HCT116 (cell line): ENCODE measurements around the gene SOCS3.

Source experiments
- EZH2 ChIP-seq: fragments of 200-600 bp; sonication (generic); IDR thresholded peaks from 2 replicates; pipeline ENCODE4 v1.6.1; 2017; ENCODE audit warnings: antibody characterized with exemption, mixed run types
- EZH2phosphoT487 ChIP-seq: fragments of 200-600 bp; IDR thresholded peaks from 2 replicates; pipeline ENCODE4 v1.6.1; 2018; ENCODE audit warnings: antibody characterized with exemption, borderline replicate concordance
- POLR2AphosphoS5 ChIP-seq: IDR thresholded peaks from 2 replicates; pipeline ENCODE4 v1.6.1; 2011; ENCODE audit warnings: mild to moderate bottlenecking, low read depth, low read length, moderate library complexity
- RAD21 ChIP-seq: IDR thresholded peaks from 2 replicates; pipeline ENCODE4 v1.6.1; 2012; ENCODE audit warnings: low read depth, mild to moderate bottlenecking
- TF ChIP-seq, protein P1 (sequence below), 3 experiments: fragments of 200-600 bp in 1 of 3; sonication (generic) in 1 of 3; IDR thresholded peaks in 2 of 3; conservative IDR thresholded peaks in 1 of 3; 2 replicates each; pipeline ENCODE4 v1.5.1; 2012 to 2017; ENCODE audit warnings: low read depth in 2 of 3, low read length in 2 of 3, antibody characterized with exemption in 1 of 3, borderline replicate concordance in 1 of 3, control low read depth in 1 of 3, mild to moderate bottlenecking in 1 of 3, mixed read lengths in 1 of 3, mixed run types in 1 of 3, moderate library complexity in 1 of 3; ENCODE audit not compliant: insufficient read depth in 1 of 3

DNA sequence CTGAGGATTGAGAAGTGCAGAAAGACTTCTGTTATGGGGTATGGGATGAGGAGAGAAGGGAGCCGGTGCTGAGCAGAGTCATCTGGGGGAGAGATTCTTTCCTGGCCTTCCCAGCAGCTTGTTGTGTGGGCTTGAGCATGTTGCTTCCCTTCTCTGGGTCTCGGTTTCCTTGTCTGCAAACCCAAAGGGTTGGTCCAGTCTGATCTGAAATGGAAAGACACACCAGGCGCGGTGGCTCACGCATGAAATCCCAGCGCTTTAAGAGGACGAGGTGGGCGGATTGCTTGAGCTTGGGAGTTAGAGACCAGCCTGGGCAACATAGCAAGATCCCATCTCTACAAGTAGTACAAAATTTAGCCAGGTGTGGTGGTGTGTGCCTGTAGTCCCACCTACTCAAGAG lies 6.0 kb downstream of the SOCS3 start:
- TF ChIP-seq, protein P1, sequence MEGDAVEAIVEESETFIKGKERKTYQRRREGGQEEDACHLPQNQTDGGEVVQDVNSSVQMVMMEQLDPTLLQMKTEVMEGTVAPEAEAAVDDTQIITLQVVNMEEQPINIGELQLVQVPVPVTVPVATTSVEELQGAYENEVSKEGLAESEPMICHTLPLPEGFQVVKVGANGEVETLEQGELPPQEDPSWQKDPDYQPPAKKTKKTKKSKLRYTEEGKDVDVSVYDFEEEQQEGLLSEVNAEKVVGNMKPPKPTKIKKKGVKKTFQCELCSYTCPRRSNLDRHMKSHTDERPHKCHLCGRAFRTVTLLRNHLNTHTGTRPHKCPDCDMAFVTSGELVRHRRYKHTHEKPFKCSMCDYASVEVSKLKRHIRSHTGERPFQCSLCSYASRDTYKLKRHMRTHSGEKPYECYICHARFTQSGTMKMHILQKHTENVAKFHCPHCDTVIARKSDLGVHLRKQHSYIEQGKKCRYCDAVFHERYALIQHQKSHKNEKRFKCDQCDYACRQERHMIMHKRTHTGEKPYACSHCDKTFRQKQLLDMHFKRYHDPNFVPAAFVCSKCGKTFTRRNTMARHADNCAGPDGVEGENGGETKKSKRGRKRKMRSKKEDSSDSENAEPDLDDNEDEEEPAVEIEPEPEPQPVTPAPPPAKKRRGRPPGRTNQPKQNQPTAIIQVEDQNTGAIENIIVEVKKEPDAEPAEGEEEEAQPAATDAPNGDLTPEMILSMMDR (IDR thresholded peaks at IDR 0.05 in 2 of 3, conservative IDR thresholded peaks at IDR 0.05 in 1 of 3; ENCODE audit: borderline replicate concordance in 1 of 3, insufficient read depth in 1 of 3, low read depth in 2 of 3, low read length in 2 of 3) = no peak
- TF ChIP-seq RAD21 (no peak), EZH2phosphoT487 (no peak), POLR2AphosphoS5 (no peak), EZH2 (no peak)
